ENCODE measurements around the gene EFCAB6.

GRCh38 chr22:43747058-43747457 is 65.0 kb downstream of the EFCAB6 start:
- no peak for TF ChIP-seq POLR2AphosphoS5 (IDR thresholded peaks at IDR 0.05)
- no peak for TF ChIP-seq POLR2A (IDR thresholded peaks at IDR 0.05)
- no peak for TF ChIP-seq CTCF (IDR thresholded peaks at IDR 0.05)
